Measurements from ENCODE around the gene MTSS2.

DNA sequence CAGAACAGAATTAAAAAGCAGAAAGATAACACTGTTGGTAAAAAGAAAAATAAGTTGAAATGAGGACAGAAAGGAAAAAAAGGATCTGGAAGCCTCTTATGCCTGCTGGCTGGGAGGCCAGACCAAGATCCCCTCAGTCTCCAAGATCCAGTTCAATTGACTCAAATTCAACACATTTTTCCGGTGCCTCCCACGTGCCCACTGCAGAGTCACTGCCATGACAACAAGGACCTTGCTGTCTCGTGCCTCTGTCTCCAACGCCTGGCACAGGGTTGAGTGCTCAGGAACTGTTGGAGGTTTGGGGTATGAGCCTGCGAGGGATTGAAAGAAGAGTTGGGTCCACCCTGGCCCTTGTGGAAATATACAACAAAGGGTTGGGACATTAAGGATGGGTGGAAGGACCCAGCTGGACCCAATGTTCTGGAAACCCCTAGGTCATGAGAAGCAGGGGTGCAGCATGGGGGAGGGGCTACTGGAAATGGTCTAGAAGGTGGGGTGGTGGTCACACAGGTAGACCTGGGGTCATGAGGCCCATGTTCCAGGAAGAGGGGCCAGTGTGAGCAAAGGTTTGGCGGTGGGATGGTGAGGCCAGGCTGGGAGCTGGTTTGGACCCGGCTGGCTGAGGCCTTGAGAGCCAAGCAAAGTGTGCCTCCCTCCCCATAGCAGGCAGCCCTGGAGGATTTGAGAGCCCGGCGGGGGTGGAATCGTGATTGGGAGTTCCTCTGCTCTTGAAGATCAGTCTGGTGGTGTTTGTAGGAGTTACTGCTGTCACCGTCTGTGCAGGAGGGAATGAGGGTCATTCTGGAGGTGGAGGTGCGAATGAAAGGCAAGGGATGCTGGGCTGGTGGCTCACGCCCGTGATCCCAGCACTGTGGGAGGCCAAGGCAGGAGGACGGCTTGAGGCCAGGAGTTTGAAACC lies 38.2 kb downstream of the MTSS2 start:
- TF ChIP-seq, protein P1, sequence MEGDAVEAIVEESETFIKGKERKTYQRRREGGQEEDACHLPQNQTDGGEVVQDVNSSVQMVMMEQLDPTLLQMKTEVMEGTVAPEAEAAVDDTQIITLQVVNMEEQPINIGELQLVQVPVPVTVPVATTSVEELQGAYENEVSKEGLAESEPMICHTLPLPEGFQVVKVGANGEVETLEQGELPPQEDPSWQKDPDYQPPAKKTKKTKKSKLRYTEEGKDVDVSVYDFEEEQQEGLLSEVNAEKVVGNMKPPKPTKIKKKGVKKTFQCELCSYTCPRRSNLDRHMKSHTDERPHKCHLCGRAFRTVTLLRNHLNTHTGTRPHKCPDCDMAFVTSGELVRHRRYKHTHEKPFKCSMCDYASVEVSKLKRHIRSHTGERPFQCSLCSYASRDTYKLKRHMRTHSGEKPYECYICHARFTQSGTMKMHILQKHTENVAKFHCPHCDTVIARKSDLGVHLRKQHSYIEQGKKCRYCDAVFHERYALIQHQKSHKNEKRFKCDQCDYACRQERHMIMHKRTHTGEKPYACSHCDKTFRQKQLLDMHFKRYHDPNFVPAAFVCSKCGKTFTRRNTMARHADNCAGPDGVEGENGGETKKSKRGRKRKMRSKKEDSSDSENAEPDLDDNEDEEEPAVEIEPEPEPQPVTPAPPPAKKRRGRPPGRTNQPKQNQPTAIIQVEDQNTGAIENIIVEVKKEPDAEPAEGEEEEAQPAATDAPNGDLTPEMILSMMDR (IDR thresholded peaks at IDR 0.05) = no peak
- TF ChIP-seq POLR2A (IDR thresholded peaks at IDR 0.05) = no peak

Data from adrenal gland (tissue), 5 donors.